ENCODE data around the gene DNAJB6. TPM values are rescaled to one million over a fixed set of nuclear protein-coding genes. Genes with fewer than 3 reads are reported as not detected.

DNAJB6 gene
- total RNA-seq, 1 experiment from 2014 or later = 101 TPM

DNA sequence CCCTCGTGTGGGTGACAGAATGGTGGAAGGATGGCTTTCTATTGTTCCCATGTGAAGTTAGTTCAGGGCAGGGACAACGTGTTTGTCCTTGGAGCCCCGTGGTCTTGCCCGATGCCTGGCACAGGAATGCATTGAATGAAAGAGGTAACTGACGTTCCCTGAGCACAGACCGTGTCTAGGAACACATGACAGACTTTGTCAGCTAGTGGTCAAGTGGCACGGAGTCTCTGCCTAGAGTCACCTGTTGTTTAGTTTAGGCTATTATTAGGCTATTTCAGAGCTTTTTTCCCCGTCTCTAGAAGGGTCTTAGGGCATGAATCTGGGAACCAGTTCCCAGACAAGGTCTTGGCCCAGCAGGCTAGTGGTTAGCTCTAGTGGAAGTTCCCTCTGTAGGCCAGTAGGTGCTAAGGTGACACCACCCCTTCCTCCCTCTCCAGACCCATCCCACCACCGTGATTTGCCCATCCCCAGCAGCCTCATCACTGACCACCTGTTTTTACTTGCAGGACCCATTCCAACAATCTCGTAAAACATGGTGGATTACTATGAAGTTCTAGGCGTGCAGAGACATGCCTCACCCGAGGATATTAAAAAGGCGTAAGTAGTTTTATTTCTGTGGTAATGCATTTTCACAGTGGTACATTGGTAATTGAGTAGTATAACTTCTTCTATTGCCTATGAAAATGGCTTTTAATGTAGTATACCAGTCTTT is 21.4 kb downstream of the DNAJB6 start:
- DNase-seq (ENCODE audit: low read depth) = no peak
- in situ Hi-C loops (cut with HindIII; ENCODE audit: low pct_unique_long_range_greater_than_20kb, low sequenced_read_pairs) = no loop called here

DNA sequence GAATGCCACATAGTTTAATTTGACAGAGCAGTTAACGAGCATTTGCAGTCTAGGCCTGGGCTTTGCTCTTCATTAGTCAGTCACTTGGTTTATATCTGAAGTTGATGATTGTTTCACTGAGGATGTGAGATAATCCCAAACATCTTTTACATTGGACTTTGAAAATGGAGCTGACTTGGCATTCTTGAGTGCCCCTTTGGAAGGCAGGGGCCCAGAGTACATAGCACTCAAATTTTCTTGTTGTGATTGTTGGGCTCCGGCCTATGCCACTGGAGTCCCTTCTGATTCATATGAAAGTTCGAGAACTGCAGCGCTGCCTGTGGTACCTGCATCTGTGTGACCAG is 21.9 kb downstream of the DNAJB6 start:
- no peak for DNase-seq (ENCODE audit: low read depth)
- in situ Hi-C loops (cut with HindIII; ENCODE audit: low pct_unique_long_range_greater_than_20kb, low sequenced_read_pairs) = no loop called here

DNA sequence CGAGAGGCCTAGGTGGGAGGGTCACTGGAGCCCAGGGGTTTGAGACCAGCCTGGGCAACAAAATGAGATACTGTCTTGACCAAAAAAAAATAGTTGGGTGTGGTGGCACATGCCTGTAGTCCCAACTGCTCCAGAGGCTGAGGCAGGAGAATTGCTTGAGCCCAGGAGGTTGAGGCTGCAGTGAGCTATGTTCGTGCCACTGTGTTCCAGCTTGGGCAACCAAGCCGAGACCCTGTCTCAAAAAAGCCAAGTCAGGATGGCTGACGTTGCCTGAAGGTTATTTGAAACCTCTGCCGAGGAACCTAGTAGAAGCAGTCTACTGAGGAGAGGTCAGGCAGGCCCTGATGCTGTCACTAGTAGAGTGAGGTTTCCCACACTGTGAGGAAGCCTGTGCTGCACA is 22.8 kb downstream of the DNAJB6 start:
- in situ Hi-C loops (cut with HindIII; ENCODE audit: low pct_unique_long_range_greater_than_20kb, low sequenced_read_pairs) = no loop called here
- DNase-seq (ENCODE audit: low read depth) = no peak

DNA sequence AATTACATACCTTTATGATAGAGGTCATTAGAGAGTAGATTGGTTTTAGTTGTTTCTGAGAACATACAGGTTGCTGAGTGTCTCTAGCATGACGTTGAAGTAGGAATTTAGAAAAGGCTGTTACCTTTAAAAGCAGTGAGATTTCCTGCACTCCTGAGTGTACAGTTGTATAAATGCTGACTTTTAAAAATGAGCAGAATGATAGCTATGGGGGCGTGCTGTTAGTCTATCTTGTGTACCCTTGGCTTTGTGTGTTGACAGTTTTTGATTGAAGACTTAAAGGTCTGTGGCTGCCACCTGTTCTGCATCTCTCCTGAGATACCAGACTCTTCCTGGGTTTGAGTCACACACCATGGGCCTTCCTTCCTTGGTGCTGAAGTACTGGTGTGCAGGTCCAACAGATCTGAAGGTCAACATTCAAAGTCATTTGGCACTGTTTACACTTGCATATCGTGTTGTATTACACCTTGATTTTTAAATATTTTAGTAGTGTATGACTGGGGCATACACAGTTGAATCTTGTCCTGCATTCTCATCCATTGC is 23.8 kb downstream of the DNAJB6 start:
- in situ Hi-C loops (cut with HindIII; ENCODE audit: low pct_unique_long_range_greater_than_20kb, low sequenced_read_pairs) = no loop called here
- no peak for DNase-seq (ENCODE audit: low read depth)

DNA sequence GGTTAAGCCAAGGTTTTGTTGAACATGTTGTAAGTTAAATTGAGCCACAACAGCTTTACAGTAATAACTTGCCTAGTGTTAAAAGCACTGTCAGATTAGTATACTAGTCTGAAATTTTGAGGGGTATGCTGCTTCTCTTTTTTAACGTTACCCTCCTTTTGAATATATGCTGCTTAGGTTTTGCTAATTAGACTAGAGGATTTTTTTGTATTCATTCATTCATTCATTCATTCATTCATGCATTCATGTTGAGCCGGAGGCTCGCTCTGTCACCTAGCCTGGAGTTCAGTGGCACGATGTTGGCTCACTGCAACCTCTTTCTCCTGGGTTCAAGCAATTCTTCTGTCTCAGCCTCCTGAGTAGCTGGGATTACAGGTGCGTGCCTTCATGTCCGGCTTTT is 24.7 kb downstream of the DNAJB6 start:
- no peak for DNase-seq (ENCODE audit: low read depth)
- in situ Hi-C loops (cut with HindIII; ENCODE audit: low pct_unique_long_range_greater_than_20kb, low sequenced_read_pairs) = no loop called here

DNA sequence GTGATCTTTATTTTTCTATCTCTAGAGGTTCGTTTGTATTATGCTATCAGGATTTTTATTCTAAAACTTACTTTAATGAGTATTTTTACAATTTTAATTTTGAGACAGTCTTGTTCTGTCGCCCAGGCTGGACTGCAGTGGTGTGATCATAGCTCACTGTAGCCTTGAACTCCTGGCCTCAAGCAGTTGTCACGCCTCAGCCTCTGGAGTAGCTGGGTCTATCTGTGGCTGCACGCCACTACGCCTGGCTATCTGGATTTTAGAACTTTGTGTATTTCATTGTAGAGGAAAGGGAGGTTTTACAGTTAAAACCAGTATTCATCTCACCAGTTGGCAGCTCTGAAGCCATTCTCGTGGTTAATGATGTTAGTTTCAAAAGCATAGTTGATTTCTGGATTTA is 25.9 kb downstream of the DNAJB6 start:
- DNase-seq (ENCODE audit: low read depth) = no peak
- in situ Hi-C loops (cut with HindIII; ENCODE audit: low pct_unique_long_range_greater_than_20kb, low sequenced_read_pairs) = no loop called here

DNA sequence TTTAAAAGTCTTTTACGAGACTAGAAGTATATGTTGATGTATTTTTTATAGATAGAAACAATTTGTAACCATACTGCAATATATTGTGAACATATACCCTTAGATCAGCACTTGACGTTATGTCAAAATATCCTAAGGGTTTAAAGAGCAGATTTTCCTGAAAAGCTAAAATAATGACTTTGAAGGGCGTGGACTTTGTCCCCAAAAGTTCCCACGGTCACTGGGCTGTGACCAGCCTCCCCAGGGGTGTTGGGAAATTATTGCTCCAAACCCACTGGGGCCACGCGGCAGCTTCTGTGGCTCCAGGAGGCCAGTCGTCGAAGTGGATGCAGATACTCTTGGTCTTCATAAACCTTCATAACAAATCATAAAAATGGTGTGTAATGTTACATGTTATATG is 29.9 kb downstream of the DNAJB6 start:
- in situ Hi-C loops (cut with HindIII; ENCODE audit: low pct_unique_long_range_greater_than_20kb, low sequenced_read_pairs) = no loop called here

DNA sequence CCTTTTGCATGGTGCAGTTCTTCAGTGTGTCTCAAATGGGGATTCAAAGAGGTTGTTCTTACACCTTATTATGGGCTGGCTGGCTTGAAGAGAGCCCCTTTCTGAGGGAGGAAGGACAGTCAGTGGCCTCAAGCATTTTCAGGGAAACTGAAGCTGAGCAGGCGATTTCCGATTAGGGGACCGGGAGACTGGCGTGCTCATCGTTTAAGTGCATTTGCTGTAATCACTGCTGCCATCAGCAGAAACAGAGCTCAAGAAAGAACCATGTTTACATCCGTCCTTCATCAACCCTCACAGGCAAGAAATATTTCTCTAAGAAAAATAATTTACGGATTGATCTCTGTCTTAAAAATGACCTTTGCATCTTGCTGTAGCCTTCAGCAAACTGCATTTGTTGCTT is 32.2 kb downstream of the DNAJB6 start:
- in situ Hi-C loops (cut with HindIII; ENCODE audit: low pct_unique_long_range_greater_than_20kb, low sequenced_read_pairs) = no loop called here
- no peak for DNase-seq (ENCODE audit: low read depth)

More for the DNA sequence above, 29.9 kb downstream of the DNAJB6 start:
- no peak for DNase-seq (ENCODE audit: low read depth)

DNA sequence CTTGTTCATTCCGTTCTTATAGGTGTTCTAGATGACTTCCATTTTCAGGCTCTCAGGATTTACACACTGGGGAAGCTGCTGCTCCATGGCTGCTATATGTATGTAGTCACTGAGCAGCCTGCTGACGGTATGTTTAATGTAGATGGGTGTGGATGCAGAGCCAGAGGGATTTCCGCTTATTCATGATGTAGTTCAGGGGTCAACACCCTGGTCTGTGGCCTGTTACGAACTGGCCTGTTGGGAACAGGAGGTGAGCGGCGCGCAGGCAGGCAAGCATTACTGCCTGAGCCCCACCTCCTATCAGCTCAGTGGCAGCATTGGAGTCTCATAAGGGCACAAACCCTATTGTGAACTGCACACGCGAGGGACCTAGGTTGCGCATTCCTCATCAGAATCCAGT is 33.9 kb downstream of the DNAJB6 start:
- in situ Hi-C loops (cut with HindIII; ENCODE audit: low pct_unique_long_range_greater_than_20kb, low sequenced_read_pairs) = no loop called here
- DNase-seq (ENCODE audit: low read depth) = no peak

DNA sequence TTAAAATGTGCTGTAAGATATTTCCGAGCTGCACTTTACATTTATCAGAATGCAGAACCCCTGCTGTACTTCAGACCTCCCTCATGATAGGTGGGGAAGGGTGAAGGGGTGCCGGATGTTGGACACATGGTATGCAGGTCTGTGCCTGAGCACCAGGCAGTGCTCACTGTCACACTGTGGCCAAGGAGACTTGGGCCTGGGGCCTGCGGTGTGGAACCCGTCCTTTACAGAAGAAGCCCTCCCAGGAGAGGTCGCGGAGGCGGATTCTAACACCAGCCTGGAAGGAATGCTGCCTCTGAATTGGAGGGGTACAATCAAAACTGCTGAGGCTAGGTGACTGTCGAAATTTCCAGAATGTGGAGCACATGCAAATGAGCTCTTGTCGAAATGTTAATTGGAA is 34.5 kb downstream of the DNAJB6 start:
- DNase-seq (ENCODE audit: low read depth) = no peak
- in situ Hi-C loops (cut with HindIII; ENCODE audit: low pct_unique_long_range_greater_than_20kb, low sequenced_read_pairs) = no loop called here

DNA sequence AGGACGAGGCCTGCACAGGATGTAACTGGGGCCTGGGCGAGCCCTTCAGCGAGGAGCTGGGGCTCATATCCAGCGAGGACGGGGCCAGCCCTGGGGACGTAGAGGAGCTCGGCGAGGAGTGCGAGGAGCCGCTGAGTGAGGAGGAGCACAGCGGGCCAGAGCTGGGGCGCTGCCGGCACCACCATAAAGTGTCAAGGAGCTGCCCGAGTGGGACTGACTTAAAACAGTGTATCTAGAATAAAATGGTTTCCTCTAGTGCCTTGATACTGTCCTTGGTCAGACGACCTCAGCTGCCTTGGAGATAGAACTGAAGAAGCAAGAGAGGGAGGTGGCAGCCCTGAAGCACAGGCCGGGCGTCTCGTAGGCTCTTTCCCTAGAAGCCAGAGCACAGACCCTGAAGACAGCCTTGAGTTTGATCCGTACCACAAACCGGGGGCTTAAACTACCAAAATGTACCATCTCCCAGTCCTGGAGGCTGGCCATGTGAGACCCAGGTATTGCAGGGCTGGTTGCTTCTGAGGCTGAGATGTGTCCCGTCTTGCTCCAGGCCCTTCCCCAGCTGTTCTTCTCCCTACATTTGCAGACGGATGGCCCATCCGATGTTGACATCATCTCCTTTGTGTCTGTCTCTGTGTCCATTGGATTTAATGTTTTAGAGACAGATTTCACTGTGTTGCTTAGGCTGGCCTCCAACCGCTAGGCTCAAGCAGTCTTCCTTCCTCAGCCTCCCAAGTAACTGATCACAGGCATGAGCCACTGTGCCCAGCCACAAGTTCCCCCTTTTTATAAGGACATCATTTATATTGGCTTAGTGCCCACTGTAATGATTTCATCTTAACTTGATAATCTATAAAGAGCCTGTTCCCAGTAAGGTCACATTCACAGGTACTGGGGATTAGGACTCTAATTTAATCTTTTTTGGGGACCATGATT is 35.8 kb downstream of the DNAJB6 start:
- no peak for DNase-seq (ENCODE audit: low read depth)
- in situ Hi-C loops (cut with HindIII; ENCODE audit: low pct_unique_long_range_greater_than_20kb, low sequenced_read_pairs) = no loop called here

DNA sequence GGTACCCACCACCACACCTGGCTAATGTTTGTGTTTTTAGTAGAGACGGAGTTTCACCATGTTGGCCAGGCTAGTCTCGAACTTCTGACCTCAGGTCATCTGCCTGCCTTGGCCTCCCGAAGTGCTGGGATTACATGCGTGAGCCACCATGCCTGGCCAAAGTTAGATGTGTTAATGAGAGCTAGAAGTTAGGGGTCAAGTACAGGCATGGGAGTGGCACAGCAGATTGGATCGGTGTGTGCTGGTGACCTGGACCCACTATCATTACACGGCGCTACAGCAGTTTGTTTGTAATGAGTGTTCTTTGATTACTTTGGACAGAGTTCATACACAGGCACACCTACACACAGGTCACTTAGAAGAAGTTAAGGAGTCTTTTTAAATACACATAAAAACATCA is 36.7 kb downstream of the DNAJB6 start:
- in situ Hi-C loops (cut with HindIII; ENCODE audit: low pct_unique_long_range_greater_than_20kb, low sequenced_read_pairs) = no loop called here
- DNase-seq (ENCODE audit: low read depth) = no peak

DNA sequence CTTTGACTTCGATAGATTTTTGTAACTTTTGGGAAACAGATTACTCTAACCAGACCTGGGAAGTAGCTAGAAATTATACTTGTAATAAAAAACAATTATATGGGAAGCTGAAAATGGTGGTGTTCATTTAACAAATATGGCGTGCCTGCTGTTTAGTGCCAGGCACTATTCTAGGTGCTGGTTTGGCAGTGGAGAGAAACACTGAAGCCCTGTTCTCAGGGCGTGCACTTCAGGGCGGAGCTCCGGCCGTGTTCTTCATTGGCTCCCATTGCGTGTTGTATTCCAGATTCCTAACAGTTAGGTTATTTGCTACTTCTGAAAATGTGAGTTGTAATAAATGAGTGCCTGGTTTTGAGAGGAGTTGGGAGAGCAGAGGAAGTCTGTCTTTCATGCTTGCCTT is 38.6 kb downstream of the DNAJB6 start:
- no peak for DNase-seq (ENCODE audit: low read depth)
- in situ Hi-C loops (cut with HindIII; ENCODE audit: low pct_unique_long_range_greater_than_20kb, low sequenced_read_pairs) = no loop called here

DNA sequence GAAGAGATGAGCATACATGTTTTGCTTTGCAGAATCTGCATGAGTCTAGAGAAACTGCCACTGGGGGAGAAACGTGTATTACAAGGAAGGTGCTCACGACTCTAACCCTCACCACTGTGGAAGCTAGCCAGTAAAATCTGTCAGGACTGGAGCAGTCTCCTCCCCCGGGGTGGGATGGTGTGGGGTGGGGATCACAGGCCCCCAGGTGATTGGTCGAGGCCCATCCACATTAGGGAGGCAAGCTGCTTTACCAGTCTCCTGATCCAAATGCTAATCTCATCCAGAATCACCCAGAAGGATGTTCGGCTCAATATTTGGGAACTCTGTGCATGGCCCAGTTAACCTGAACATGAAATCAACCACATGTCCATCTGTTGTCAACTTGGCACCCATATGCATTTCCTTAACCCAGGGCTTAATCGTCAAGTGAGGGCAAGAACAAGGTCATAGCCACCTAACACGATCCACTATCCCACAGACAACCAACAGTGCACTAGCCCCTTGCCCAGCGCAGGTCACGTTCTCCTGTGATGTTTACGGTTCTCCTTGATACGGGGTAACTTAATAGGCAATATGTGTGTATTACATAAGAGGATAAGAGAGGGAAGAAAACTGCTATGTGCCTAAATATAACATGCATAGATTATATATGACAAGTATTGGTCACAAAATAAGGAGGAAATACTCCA is 40.8 kb downstream of the DNAJB6 start:
- no peak for DNase-seq (ENCODE audit: low read depth)
- in situ Hi-C loops (cut with HindIII; ENCODE audit: low pct_unique_long_range_greater_than_20kb, low sequenced_read_pairs) = no loop called here

DNA sequence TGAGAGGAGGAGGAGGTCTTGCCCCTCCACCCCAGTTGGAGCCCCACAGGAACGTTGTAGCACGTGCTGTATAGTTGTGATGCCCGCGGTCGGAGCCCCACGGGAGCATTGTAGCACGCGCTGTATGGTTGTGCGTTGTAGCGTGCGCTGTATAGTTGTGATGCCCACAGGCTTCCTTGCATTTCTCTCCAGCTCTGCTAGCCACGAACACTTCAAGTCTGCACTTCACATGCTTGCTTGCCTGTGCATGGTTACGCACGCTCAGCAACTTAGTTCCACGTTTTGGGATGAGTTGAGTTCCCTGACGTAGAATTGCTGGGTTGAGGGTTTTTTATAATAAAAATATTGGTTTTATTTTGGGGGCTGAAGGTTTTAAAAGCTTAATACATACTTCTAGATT is 41.6 kb downstream of the DNAJB6 start:
- no peak for DNase-seq (ENCODE audit: low read depth)
- in situ Hi-C loops (cut with HindIII; ENCODE audit: low pct_unique_long_range_greater_than_20kb, low sequenced_read_pairs) = no loop called here

DNA sequence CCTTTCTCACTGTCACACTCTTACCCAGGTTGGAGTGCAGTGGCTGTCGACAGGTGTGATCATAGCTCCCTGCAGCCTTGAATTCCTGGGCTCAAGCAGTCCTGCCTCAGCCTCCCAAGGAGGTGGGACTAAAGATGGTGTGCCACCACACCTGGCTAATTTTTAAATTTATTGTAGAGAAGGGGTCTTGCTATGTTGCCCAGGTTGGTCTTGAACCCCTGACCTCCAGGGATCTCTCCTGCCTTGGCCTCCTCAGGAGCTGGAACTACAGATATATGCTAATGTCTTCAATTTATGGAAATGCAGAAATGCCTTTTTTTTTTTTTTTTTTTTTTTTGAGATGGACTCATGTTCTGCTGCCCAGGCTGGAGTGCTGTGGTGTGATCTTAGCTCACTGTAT is 42.7 kb downstream of the DNAJB6 start:
- in situ Hi-C loops (cut with HindIII; ENCODE audit: low pct_unique_long_range_greater_than_20kb, low sequenced_read_pairs) = no loop called here
- no peak for DNase-seq (ENCODE audit: low read depth)

DNA sequence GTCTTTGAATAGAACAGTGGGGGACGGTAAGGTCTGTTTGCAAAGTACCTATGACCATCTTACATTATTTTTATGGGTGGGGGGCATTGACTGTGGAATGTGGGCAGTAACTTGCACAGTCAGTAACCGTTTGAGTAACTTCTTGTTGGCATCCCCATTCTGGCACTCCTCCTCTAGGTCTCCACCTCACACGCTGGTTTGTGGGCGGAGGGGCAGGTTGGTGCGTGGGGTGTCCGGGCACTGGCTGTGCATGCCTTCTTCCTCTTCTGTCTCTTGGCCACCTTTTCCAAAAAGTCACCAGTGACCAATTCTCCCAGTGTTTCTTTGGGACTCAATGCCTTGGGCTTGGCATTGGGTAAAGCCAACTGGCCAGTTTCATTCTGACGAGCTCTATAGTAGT is 43.6 kb downstream of the DNAJB6 start:
- DNase-seq (ENCODE audit: low read depth) = no peak
- in situ Hi-C loops (cut with HindIII; ENCODE audit: low pct_unique_long_range_greater_than_20kb, low sequenced_read_pairs) = no loop called here

DNA sequence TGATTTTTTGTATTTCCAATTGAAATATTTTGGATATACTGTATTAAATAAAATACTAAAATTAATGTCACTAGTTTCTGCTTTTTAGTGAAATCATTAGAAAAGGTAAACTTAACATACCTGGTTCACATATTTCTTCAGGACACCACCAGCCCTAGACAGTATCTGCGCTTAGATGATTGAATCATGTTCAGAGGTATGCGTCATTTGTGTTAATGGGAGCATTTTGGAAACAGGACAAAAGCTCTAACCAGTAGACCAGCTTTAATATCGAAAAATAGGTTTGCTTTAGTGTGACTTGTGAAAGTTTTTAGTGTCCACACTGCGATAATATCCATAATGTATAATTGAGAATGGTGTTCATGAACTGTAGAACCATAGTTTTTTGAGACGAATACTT is 47.1 kb downstream of the DNAJB6 start:
- in situ Hi-C loops (cut with HindIII; ENCODE audit: low pct_unique_long_range_greater_than_20kb, low sequenced_read_pairs) = no loop called here
- DNase-seq (ENCODE audit: low read depth) = no peak

DNA sequence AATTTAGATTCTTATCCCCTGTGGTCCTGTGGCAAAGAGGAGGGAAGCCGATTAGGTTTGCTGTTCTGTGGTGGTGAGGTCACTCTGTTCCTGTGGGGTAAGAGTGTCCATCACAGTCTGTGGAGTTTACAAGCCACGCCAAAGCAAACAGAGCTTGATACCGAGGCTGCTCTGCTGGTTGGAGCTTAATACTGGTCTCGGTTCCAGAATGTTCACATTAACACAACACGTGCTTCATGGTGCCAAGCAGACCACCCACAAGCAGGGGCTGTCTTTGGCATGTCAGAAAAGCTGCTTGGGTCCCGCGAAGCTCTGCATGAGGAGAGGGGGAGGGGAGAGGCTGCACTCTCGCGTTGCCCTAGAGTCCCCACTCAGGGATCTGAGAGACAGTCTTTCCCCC is 47.5 kb downstream of the DNAJB6 start:
- no peak for DNase-seq (ENCODE audit: low read depth)
- in situ Hi-C loops (cut with HindIII; ENCODE audit: low pct_unique_long_range_greater_than_20kb, low sequenced_read_pairs) = no loop called here

All from Caki2 (cell line).